Activated CD8-positive, alpha-beta memory T cell treated with anti-CD3 and anti-CD28 coated beads for 1 hour (primary cell): ENCODE data around the gene AGBL4.
"Not testable (repeated sequence)": the region's sequence is repeated elsewhere in the genome, so short reads cannot be mapped to it uniquely, and the experiment has no call there.

ENCODE experiments used
- DNase-seq, 2 donors: peaks; one replicate each; pipeline ENCODE4 v3.0.0-alpha.2; 2020; ENCODE audit warnings: low read depth in 1 of 2; ENCODE audit errors: extremely low read depth in 1 of 2

AGBL4 gene

DNA sequence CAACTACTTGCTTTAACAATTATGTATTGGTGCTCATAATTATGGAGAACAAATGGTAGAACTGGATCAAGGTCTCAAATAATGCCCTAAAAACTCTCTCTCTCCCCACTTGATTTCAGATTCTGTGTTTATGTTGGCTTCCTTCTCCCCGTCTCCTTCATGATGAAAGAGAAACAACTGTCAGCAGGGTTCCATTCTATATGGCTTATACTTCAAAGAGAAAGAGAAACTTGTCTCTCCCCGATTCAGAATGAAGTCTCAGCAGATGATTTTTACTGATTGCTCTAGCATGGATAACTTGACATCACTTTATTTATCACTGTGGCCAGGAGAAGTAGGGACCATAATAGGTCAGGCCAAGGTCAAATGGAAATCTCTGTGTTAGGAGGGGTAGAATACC is 575.6 kb downstream of the AGBL4 start:
- no peak for DNase-seq

- DNase-seq: no peak
These were observed 586.9 kb downstream of the AGBL4 start for GRCh38 chr1:49436865-49437264.

DNA sequence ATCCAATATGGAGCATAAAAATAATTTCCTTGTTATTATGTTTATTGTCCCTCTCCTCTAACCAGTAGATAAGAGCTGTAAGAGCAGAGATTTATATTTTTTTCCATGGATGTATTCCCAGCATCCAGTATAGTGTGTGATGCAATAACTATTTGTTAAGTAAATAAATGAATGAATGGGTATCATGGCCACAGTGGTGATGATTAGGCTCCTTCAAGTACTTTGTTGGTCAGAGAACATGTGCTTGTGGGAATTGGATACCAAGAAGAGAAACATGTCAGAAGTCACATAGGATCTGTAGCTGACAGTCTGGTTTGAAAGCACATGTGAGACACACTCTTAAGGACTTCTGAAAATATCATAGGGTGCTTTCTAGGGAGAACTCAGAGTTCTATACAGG is 588.5 kb downstream of the AGBL4 start:
- no peak for DNase-seq

- DNase-seq: no peak
These were observed 599.0 kb downstream of the AGBL4 start for GRCh38 chr1:49424782-49425181.

- no peak for DNase-seq
These were observed 607.0 kb downstream of the AGBL4 start for GRCh38 chr1:49416758-49417157.

DNA sequence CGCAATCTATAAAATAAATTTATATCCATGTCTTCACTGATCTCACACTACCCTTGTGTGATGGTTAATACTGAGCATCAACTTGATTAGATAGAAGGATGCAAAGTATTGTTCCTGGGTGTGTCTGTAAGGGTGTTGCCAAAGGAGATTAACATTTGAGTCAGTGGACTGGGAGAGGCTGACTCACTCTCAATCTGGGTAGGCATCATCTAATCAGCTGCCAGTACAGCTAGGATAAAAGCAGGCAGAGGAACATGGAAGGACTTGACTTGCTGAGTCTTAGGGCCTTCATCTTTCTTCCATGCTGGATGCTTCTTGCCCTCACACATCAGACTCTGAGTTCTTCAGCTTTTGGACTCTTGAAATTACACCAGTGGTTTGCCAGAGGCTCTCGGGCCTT is 615.4 kb downstream of the AGBL4 start:
- DNase-seq: no peak

DNA sequence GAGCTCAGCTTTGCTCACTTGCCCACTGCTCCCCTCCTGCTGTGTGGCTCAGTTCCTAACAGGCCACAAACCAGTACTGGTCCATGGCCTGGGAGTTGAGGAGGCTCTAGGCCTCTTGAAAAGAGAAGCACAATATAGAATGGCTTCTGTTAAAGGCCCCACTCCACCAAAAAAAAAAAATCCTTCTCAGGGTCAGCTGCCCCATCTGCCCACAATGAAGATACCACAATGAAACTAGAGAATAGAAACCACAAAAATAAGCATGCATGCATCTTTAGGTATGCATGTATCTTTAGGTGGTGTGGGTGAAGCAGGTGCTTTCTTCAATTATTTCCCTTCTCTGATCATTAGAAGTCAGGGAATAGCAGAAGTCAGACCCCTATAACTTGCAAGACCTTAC is 626.7 kb downstream of the AGBL4 start:
- DNase-seq: no peak

DNA sequence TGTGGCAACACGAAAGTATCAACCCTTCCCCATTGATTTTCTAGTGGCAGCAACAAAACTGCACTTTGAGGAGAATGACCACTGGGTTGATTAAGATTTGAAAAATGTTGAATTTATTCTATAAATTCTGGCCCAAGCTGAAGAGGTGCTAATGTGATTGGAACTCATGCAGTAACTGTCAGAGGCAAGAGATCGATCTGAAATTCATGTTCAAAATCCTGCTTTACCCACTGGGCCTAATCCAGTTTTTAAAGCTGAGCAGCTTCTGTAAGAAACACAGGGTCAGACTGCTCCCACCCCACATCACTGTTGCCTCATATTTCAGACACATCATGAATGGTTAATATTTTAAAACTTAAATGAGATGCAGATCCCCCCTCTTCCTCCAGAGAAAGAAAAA is 629.6 kb downstream of the AGBL4 start:
- DNase-seq: no peak

GRCh38 chr1:49389699-49390098 is 634.1 kb downstream of the AGBL4 start:
- no peak for DNase-seq

DNA sequence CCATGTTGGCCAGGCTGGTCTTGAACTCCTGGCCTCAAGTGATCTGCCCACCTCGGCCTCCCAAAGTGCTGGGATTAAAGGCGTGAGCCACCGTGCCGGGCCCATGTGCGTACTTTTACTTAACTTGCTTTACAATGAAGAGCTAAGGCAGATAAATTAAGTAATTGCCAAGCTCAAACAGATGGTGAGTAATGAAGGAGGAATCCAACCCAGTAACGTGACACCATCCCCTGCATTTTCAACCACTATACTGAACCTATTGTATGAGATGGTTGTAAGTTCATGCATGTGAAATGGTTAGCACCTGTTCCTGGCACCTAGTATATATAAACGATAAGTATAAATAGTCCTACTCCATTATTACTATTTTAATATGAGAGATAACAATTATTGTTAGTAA is 659.1 kb downstream of the AGBL4 start:
- DNase-seq: no peak

GRCh38 chr1:49363628-49364027 is 660.1 kb downstream of the AGBL4 start:
- DNase-seq: no peak

DNA sequence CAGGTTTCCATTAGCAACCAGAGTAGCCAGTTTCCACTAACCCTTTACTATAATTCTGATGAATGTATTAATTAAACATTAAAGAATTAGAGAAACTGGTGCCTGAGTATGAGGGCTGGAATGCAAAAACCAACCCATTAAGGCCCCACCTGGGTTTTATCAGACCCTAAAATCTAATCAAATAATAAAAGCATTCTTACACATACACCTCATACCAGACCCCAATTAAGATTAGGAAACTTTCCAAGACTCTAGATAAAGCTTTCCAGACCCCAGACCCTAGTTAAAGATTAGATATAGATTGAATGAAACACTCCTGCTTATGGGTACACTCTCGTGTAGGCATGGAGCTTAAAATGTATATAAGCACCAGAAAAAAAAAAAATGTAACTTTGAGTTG is 665.7 kb downstream of the AGBL4 start:
- DNase-seq: no peak

- no peak for DNase-seq
These were observed 667.2 kb downstream of the AGBL4 start for GRCh38 chr1:49356594-49356993.

DNA sequence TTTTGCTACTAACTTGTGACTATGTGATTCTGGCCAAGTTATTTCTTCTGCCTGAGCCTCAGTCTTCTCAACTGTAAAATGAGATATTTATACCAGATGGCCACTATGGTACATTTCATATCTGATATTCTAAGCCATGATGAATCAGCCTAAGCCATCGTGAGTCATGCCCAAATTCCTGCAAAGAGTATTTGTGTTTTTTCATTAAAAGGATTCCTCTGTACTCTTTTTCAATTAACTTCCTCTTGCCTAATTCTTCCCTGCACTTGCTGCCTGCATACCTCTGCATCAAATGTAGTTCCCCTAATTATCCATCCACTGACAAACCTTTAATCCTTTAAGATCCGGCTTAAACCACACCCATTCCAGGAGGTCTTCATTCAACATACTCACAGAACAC is 672.0 kb downstream of the AGBL4 start:
- no peak for DNase-seq

- DNase-seq: no peak
These were observed 676.9 kb downstream of the AGBL4 start for GRCh38 chr1:49346767-49347349.

DNA sequence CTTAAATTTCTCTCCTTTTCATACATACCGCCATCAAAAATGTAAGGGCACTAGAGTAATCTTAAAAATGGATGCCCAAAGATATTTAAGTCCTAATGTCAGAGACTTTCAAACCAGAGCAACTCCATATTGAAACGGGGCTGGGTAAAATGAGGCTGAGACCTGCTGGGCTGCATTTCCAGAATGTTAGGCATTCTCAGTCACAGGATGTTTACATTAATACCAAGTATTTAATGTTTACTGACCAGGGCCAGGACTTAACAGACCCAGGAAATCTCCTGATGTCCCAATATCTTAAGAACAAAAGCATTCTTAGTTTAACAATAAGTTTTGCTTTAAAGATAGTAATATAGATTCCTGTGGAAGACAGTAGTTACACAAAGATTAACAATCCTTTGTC is 683.2 kb downstream of the AGBL4 start:
- no peak for DNase-seq

- no peak for DNase-seq
These were observed 684.7 kb downstream of the AGBL4 start for GRCh38 chr1:49339043-49339442.

DNA sequence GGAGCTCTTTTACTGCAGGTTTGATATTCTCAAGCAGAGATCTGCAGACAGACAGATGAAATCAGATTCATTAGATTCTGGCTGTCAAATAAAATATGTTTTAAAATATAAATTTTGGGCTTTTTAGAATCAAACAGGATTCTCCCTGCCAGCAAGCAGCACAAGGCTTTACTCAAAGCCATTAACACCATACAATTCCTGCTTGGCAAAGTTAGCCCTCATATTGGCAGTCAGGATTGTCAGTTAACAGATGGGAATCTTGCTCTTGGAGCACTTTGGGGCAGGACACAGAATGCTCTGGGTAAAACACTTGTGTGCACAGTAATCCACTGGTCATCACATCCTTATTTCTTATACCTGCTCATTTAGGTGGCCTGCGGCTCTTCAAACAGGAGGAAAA is 686.5 kb downstream of the AGBL4 start:
- no peak for DNase-seq

- DNase-seq: no peak
These were observed 689.8 kb downstream of the AGBL4 start for GRCh38 chr1:49333906-49334305.

DNA sequence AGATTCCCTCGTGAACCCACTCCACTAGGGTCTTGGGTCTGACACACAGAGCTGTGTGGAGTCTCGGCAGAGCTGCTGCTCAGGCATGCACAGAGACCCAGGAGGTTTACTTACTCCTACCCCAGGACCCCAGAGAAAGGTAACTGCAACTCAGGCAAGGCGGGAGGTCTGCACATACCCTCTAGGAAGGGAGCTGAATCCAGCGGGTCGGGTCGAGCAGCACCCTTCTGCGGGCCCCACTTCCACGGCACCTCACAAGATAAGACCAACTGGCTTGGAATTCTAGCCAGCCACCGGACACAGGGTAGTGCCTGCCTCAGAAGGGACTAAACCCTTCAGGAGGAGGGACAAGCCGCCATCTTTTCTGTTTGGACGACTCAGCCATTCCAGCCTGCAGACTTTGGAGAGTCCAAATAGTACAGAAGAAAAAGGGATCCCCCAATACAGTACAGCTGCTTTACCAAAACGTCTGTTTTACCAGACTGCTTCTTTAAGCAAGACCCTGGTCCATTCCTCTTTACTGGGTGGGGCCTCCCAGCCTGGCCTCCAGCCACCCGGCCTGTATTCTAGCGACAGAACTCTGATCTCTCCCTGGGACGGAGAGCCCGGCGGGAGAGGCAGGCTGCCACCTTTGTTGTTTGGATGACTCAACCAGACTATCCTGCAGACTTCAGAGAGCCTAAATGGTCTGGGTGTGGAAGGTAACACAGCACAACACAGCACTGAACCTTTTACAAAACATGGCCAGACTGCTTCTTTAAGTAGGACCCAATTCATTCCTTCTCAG is 692.5 kb downstream of the AGBL4 start:
- DNase-seq: no peak

- DNase-seq: no peak
These were observed 699.7 kb downstream of the AGBL4 start for GRCh38 chr1:49323925-49324540.

GRCh38 chr1:49320493-49320892 is 703.3 kb downstream of the AGBL4 start:
- not testable (repeated sequence) for DNase-seq
